Skeletal muscle tissue (tissue), 4 donors: ENCODE measurements around the gene CTU2. TPM values are rescaled to one million over a fixed set of nuclear protein-coding genes. Genes with fewer than 3 reads are reported as not detected.

Experiments
- H3K27ac ChIP-seq: one replicate; pipeline ENCODE4 v1.7.0; 2013; ENCODE audit warnings: mild to moderate bottlenecking, low read depth, low read length, inconsistent platforms
- H3K27me3 ChIP-seq, 3 donors: one replicate each; pipeline ENCODE4 v1.7.0; 2013; ENCODE audit warnings: low read length in 3 of 3; ENCODE audit not compliant: control insufficient read depth in 3 of 3, insufficient read depth in 3 of 3
- H3K36me3 ChIP-seq, 3 donors: one replicate each; pipeline ENCODE4 v1.7.0; 2013; ENCODE audit warnings: low read length in 3 of 3; ENCODE audit not compliant: control insufficient read depth in 3 of 3, insufficient read depth in 3 of 3
- H3K4me1 ChIP-seq, 3 donors: one replicate each; pipeline ENCODE4 v1.7.0; 2013; ENCODE audit warnings: low read length in 3 of 3, mild to moderate bottlenecking in 3 of 3; ENCODE audit not compliant: control insufficient read depth in 3 of 3, insufficient read depth in 3 of 3
- H3K4me3 ChIP-seq, 3 donors: one replicate each; pipeline ENCODE4 v1.7.0; 2013; ENCODE audit warnings: low read length in 3 of 3
- H3K9ac ChIP-seq, 3 donors: one replicate each; pipeline ENCODE4 v1.7.0; 2013; ENCODE audit warnings: low read length in 3 of 3, mild to moderate bottlenecking in 3 of 3, moderate library complexity in 2 of 3, low read depth in 1 of 3
- H3K9me3 ChIP-seq, 3 donors: one replicate each; pipeline ENCODE4 v1.7.0; 2013; ENCODE audit warnings: low read length in 3 of 3; ENCODE audit not compliant: control insufficient read depth in 3 of 3
- total RNA-seq: library from RNA; depleted of rRNA; stranded (reverse); fragments of >200 nt; gene quantifications from one replicate; pipeline ENCODE4 v1.2.3, GENCODE V29; 2014
- donor health status: Osteomylitis.

Gene CTU2
- total RNA-seq, 1 donor from 2014 or later: 10.4 TPM

DNA sequence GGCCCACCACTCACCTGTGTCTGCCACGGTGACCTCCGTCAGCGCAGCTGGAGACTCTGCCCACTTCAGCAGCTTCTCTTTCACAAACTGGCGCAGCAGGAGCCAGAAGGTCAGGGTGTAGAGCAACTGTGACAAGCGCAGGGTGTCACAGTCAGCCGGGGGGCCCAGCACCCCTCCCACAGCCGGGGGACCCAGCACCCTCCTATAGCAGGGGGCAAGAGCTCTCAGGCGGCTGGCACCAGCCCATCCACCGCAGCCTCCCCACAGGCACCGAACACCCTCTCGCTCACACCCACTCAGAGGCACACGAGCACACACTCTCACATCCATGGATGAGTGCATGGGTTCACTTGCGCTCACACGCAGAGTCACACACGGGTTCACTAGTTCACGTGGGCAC lies 28.8 kb downstream of the CTU2 start:
- H3K4me1 ChIP-seq: peaks cover 0 to 5% (median 5%) of the 10 kb centered on the region in 3 donors
- peaks cover 0 to 8% (median 5%) of the 10 kb centered on the region in 3 donors for H3K27me3 ChIP-seq
- peaks cover 0 to 8% (median 3%) of the 10 kb centered on the region in 3 donors for H3K36me3 ChIP-seq
- no peak overlapping the region for H3K27ac ChIP-seq
- no peak overlapping the region for H3K9ac ChIP-seq
- no peak overlapping the region for H3K4me3 ChIP-seq
- H3K9me3 ChIP-seq: no peaks in the 10 kb centered on the region

DNA sequence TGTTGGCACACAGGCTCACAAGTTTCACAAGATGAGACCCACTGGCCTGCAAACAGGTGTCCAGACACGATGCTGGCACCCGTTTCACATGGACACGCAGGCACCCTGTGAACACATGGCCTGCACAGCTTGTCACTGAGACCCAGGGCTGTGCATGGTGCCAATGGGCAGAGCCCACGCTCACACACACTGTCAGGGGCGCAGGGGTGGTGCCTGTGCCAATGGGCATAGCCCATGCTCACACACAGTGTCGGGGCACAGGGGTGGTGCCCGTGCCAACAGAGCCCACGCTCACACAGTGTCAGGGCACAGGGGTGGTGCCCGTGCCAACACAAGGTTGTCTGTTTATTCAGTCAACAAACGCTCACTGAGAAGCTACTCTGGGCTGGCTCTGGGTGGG lies 29.3 kb downstream of the CTU2 start:
- H3K27me3 ChIP-seq: peaks cover 0 to 13% (median 5%) of the 10 kb centered on the region in 3 donors
- no peak overlapping the region for H3K9ac ChIP-seq
- H3K27ac ChIP-seq: no peak overlapping the region
- no peak overlapping the region for H3K4me3 ChIP-seq
- H3K4me1 ChIP-seq: peaks cover 0 to 5% (median 5%) of the 10 kb centered on the region in 3 donors
- H3K36me3 ChIP-seq: peaks cover 0 to 8% (median 3%) of the 10 kb centered on the region in 3 donors
- no peaks in the 10 kb centered on the region for H3K9me3 ChIP-seq

DNA sequence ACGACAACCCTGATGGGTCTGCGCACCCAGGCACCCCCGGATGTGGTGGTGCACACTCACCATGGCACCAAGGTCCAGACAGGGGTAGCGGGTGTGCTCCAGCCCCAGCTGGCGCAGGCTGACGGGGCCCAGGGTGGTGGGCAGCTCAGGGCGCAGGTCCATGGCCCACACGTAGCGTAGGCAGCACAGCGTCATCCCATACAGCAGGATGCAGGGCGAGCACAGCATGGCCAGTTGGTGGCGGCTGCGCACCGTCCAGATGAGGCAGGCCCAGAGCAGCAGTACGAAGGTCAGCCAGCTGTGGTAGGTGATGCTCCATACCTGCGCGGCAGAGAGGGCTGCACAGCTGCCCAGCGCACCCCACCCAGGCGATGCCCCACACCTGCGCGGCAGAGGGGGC lies 29.8 kb downstream of the CTU2 start:
- H3K36me3 ChIP-seq: peaks cover 0 to 7% (median 3%) of the 10 kb centered on the region in 3 donors
- no peak overlapping the region for H3K27ac ChIP-seq
- H3K9me3 ChIP-seq: no peaks in the 10 kb centered on the region
- no peak overlapping the region for H3K9ac ChIP-seq
- H3K4me3 ChIP-seq: no peak overlapping the region
- peaks cover 0 to 18% (median 5%) of the 10 kb centered on the region in 3 donors for H3K27me3 ChIP-seq
- peaks cover 0 to 5% (median 5%) of the 10 kb centered on the region in 3 donors for H3K4me1 ChIP-seq

DNA sequence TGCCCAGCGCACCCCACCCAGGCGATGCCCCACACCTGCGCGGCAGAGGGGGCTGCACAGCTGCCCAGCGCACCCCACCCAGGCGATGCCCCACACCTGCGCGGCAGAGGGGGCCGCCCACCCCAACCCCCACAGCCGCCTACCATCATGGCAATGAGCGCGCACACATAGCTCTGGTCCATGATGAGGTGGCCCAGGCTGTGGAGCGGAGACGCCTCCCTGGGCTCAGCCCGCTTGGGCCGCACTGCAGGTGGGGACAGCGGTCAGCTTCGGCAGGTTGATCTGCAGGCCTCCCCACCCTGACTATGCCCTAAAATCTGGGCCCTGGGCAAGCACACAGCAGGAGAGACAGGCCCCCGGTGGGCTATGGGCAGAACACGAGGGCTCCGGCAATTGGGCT lies 30.2 kb downstream of the CTU2 start:
- H3K9ac ChIP-seq: no peak overlapping the region
- H3K27ac ChIP-seq: no peak overlapping the region
- peaks cover 0 to 5% (median 5%) of the 10 kb centered on the region in 3 donors for H3K4me1 ChIP-seq
- no peak overlapping the region for H3K4me3 ChIP-seq
- peaks cover 0 to 6% (median 3%) of the 10 kb centered on the region in 3 donors for H3K36me3 ChIP-seq
- no peaks in the 10 kb centered on the region for H3K9me3 ChIP-seq
- peaks cover 0 to 18% (median 5%) of the 10 kb centered on the region in 3 donors for H3K27me3 ChIP-seq

DNA sequence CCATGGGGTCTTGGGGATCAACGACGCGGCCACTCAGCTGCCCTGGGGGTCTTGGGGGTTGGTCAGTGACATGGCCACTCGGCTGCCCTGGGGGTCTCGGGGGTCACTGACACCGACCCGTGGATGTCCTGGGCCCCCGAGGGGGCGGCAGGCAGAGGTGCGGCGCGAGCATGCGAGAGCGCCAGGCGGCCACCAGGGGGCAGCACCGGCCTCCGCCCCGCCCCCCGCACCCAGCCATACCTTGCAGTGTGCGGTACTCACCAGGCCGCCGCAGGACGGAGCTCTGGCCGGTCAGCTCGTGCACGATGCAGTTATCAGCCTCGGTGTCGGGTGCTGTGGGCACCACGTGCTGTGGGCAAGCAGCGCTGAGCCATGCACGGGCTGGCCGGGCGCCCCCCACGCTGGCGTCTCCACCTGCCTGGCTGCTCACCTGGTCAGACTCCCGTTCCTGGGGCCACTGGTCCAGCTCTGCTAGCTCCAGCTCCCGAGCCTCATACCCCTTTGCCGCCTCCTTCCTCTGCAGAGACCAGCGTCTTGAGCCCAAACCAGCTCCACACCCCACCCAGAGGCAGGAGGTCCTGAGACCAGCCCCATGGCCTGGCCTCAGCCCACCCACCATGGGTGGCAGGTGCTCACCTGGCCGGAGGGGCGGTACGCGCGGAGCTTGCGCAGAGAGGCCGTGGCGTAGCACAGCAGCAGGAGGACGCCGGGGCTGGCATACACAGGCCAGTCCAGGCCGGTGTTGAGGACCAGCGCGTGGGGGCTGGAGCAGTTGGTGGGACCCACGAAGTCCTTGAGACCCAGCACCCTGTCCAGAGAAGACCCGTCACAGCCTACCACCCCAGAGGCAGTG lies 31.2 kb downstream of the CTU2 start:
- H3K36me3 ChIP-seq: peaks cover 0 to 6% (median 3%) of the 10 kb centered on the region in 3 donors
- H3K9me3 ChIP-seq: no peaks in the 10 kb centered on the region
- H3K27ac ChIP-seq: no peak overlapping the region
- H3K4me1 ChIP-seq: peaks cover 0 to 5% (median 5%) of the 10 kb centered on the region in 3 donors
- no peak overlapping the region for H3K4me3 ChIP-seq
- no peak overlapping the region for H3K9ac ChIP-seq
- peaks cover 0 to 18% (median 5%) of the 10 kb centered on the region in 3 donors for H3K27me3 ChIP-seq

DNA sequence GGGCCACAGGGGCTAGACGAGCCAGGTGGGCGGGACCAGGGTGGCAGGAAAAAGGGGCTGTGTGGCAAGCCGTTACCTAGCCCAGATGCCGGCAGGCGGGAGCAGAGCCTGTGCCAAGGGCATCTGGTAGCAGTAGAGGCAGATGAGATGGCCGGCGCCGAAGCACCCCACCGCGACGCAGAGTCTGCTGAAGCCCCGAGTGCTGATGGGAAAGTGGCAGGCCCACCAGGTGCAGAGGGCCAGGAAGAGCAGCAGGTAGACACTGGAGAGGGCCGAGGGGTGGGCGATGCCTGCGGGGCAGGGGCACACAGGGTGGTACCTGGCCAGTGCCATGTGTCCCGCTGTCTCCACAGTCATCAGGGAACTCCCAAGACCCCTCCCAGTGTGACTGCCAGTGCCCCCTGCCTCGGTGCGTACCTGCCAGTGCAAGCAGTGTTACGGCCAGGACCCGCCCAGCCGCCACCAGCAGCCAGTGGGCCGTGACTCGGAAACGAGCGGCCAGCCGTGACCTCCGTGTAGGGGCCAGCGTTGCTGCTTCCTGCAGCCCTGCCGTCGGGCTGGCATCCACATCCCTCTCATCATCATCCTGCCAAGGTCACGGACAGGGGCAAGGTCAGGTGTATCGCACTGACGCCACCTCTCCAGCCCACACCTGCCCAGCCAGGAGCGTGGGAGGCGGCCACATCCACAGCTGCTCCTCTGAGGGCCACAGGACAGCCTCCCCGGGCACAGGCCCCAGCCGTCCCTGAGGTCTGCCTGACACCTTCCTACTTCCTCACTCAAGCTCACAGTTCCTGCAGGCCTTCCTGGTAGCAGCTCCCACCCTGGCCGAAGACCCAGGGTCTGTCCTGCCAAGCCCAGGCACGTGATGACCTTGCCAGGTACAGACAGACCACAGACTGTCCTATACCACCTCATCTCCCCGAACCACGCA lies 32.1 kb downstream of the CTU2 start:
- peaks cover 0 to 6% (median 5%) of the 10 kb centered on the region in 3 donors for H3K4me1 ChIP-seq
- no peak overlapping the region for H3K27ac ChIP-seq
- no peaks in the 10 kb centered on the region for H3K9me3 ChIP-seq
- peaks cover 0 to 6% (median 3%) of the 10 kb centered on the region in 3 donors for H3K36me3 ChIP-seq
- no peak overlapping the region for H3K9ac ChIP-seq
- no peak overlapping the region for H3K4me3 ChIP-seq
- H3K27me3 ChIP-seq: peaks cover 0 to 21% (median 6%) of the 10 kb centered on the region in 3 donors

DNA sequence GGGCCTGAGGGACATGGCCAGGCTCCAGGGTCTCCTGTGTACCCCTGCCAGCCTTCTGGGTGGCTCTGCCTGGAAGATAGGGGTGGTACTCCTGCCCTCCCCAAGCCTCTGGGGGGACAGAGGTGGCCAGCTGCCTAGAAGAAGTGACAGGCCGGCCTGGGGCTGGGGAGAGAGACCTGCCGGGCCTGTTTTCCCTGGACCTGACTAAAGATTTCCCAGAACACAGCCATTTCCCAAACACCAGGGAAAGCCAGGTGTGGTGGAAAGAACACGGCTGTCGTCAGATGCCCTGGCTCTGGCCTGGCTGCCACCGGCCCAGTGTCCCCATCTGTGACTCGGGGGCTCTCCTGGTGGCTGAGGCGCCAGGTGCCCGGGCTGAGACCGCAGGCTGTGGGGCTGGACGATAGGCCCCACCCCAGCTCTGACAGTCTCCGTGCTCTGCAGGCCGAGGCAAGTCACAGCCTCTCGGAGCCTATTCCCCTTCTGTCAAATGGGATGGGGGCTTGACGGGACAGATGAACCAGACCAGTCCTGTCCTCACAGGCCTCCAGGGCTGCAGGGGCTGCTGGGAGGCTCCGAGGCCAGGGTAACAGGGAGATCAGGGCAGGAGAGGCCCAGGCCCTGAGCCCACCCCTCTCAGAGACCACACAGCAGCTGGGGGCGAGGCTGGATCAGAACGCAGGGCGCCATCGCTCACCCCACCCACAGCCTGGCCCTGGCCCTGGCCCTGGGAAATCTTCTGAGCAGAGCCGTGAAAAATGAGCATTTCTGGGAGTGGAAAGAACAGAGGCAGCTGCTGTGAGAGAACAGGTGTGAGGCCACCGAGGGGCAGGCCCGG lies 33.1 kb downstream of the CTU2 start:
- Histone ChIP-seq H3K27ac (no peak overlapping the region), H3K4me1 (peaks cover 4 to 15% (median 13%) of the 10 kb centered on the region in 3 donors), H3K4me3 (no peak overlapping the region), H3K9ac (no peak overlapping the region), H3K27me3 (peaks cover 4 to 30% (median 13%) of the 10 kb centered on the region in 3 donors), H3K36me3 (peaks cover 0 to 6% (median 3%) of the 10 kb centered on the region in 3 donors), H3K9me3 (no peaks in the 10 kb centered on the region)

DNA sequence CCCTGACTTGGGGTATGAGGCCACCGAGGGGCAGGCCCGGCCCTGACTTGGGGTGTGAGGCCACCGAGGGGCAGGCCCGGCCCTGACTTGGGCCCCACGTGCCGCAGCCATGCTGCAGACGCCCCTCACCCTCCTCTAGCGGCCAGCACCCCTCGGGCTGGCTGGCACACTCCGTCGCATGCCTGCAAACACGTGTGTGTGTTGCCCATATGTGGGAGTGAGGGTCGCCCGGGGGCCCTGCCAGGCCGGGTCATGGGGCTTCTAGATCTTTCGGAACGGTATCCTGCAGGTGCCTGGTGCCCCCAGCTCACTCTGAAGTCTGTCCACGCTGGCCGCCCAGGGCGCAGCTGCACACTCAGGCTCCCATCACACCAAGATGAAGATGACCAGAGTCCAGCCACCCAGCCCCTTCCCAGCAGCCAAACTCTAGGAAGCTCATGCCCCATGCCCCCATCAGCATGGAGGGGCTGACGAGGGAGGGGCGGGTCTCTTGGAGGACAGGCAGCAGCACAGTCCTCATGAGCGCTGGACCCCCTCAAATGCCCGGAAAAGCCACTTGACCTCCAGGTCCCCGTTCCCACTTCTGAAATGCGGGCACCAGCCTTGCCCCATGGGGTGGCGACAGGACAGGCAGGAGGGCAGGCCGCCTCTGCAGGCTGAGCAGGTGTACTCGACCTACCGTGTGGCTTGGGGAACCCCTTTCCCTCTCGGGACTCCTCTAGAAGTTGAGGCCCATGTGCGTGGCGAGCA lies 33.8 kb downstream of the CTU2 start:
- Histone ChIP-seq H3K36me3 (peaks cover 0 to 5% (median 3%) of the 10 kb centered on the region in 3 donors), H3K4me3 (no peak overlapping the region), H3K27me3 (peaks cover 8 to 34% (median 13%) of the 10 kb centered on the region in 3 donors), H3K9ac (no peak overlapping the region), H3K4me1 (peaks cover 7 to 19% (median 16%) of the 10 kb centered on the region in 3 donors), H3K27ac (no peak overlapping the region), H3K9me3 (no peaks in the 10 kb centered on the region)

DNA sequence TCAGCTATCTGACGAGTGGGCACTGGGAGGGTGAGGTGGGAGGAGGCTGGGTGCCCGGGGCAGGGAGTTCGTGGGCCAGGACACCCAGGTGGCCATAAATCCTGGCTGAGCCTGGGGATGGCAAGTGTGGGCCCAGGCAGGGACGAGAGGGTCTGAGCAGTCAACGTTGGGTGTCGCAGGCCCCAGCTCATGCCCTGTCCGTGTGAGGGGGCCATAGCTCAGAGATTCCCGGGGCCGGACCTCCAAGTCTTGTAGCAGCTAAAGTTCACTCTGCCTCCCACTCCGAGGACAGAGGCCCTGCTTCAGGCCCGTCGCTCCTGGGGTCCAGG lies 34.4 kb downstream of the CTU2 start:
- Histone ChIP-seq H3K27me3 (peaks cover 8 to 34% (median 13%) of the 10 kb centered on the region in 3 donors), H3K36me3 (peaks cover 0 to under 1% (median 0%) of the 10 kb centered on the region in 3 donors), H3K4me1 (peaks cover 7 to 19% (median 16%) of the 10 kb centered on the region in 3 donors), H3K9ac (no peak overlapping the region), H3K4me3 (no peak overlapping the region), H3K9me3 (no peaks in the 10 kb centered on the region), H3K27ac (no peak overlapping the region)
